Hematopoietic multipotent progenitor cell treated with erythropoietin and hydrocortisone succinate and interleukin-3 and kit ligand, for 15 days (in vitro differentiated cells): ENCODE measurements around the gene DCUN1D2.
"Not testable (repeated sequence)": the region's sequence is repeated elsewhere in the genome, so short reads cannot be mapped to it uniquely, and the experiment has no call there.

ENCODE experiments used
- DNase-seq: peaks from one replicate; pipeline ENCODE4 v3.0.0-alpha.2; 2015; ENCODE audit warnings: low spot score

DCUN1D2 gene

DNA sequence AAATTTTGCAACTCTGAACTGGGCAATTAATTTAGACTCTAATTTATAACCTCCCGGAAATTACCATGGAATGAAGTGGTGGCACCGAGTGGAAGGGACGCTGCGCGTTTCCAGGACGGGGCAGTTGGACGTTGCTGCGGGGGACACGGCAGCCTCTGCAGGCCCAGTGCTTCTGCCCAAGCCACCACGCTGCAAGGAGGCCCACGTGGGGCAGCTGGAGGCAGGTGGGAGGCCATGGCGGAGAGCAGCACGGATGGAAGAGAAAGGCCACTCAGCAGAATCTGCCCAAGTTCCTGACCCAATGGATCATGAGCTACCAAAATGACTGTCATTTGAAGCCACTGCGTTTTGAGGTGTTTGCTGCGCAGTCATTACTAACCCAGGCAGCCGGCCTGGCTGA, 26.0 kb downstream of the DCUN1D2 start:
- no peak for DNase-seq

DNA sequence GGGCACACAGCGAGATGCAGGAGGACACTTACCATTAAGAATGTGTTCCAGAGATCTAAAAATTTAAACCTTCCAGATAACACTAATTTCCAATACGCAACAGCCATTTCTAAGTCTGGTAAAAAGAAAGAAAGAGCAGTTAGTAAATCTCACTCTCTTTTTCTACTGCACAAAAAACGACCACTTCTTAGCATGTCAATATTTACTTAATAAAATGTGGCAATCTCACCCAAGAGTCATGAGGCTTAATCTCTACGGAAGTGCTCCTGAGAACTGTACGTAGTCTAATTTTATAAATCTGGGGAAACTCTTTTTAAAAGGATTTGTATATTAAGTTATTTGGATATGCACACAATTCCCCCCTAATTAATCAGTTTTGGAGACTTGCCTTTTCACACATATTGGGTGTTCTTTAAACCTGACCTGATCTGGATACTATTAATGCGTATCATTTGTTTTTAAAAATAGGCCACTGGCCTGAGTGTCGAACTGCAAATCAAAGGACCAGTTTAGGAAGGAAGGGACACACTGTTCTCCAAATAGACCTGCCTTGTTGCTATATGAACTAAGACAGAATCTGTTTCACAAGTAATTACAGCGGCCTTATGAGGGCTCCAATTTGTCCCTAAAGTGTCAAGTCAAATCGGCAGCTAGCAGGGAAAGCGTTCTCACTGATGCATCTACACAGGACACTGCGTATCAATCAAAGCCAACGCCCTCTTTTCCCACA, 29.3 kb downstream of the DCUN1D2 start:
- DNase-seq, result no peak

DNA sequence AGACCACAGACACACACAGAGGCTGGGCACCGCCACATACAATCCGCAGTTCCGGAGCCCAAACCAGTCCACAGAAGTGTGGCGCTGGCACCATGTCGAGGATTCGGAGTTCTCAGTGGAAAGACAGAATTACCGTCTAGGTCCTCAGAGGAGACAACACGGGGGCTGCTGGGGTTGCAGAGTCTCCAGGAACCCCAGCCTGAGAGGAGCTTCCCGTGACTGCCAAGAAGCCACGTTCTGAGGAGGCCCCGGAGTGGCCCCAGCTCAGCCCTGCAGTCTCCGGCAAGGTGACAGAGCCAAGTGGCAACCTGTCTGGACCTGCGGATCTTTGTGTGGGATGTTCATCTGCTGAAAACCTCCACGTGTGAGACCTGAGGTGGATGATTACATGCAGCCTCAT, 29.9 kb downstream of the DCUN1D2 start:
- DNase-seq, result no peak

DNA sequence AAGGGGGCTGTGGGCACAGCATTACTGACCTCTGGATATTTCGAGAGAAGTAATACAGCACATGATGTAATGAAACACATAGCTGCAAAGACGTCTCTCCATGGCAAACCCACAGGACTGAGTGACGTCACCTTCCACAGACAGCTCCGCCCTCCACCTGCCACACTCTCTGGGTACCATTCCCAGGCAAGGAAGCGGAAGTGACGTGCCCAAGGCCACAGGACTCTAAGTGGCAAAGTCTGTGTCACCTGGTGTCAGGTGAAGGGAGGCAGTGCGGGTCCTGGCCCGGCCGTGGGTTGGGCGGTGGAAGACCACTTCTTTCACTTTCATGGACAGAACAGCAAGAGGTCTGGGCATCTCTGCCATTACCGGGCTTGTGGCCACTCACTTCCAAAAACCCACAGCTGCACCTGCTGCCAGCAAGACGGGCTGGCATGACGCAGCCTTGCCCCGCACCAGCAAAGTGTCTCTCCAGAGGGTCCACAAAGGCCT, 30.4 kb downstream of the DCUN1D2 start:
- DNase-seq, result no peak

DNA sequence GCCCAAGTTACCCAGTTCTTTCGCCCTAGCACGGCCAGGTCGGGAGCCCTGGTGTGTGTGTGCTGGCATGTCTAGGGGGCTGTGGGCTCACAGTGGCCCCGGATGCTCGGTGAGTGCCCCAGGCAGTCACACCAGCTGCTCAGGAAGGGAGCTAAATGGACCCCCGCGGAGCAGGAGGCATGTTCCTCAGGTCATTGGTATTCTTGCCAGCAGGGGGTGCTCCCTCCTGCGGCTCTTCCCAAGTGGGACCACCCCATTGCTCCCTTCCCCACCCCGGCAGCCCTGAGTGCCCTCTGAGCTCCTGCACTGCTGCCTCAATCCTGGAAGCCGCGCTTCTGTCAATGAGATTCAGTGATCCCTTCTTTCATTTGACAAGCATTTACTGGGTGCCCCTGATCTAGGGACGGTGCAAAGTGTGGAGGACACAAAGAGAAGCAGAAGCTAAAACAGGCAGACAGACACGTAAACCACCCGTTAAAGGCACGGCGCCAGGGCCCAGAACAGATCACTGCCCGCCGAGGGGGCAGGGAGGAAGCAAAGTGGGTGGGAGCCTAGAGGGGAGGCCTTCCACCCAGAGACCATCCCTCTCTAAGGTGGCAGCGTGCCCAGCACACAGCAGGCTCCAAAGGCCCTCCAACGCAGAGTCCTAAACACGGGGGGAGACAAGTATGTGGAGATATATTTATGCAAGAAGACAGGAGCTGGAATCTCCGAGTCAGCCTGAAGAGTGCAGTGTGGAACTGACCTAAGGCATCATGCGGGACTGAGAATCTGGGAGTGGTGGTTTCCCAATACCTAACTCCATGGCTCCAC, 32.1 kb downstream of the DCUN1D2 start:
- no peak for DNase-seq

DNA sequence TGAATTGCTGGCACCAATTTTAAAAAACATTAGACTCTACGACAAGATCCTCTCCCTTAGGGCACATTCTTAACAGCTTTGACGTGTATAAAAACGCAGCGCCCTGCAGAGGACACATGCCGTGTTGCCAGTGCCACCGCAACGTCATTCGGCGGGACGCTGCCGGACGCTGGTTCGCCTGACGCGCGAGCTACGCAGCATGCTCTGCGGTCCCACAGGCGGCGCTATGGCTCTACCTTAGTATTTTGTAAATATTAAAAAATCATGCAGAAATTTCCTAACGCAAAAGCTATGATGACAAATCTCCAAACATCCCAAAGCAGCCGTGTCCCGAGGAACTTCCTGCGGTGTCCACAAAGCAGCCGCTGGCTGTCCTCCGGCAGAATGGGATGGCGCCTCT, 33.0 kb downstream of the DCUN1D2 start:
- no peak for DNase-seq

DNA sequence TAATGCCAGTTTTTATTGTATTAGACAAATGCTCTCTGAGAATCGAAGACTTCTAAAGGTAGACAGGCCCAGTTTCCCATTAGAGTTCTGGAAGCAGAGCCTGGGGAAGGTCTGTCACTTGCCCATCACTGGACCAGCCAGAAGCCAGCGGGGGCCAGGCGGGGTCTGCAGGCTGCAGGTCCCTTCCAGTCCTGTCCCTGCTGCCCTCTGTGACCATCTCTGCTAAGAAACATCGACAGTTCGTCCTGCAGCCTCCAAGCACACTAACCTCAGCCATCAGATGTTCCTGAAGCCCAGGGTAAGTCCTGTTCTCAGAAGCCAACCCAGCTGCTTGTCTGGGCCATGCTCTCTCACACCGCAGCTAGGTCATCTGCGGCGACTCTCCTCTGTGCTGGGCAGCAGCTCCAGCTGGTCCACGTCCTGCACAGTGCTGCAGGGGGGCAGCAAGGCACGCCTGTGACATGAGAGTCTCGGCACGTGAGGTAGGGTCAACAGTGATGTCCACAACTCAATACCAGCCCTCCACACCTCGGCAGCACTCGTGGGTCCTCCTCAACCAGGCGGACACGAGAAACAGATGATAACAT, 34.3 kb downstream of the DCUN1D2 start:
- no peak for DNase-seq

DNA sequence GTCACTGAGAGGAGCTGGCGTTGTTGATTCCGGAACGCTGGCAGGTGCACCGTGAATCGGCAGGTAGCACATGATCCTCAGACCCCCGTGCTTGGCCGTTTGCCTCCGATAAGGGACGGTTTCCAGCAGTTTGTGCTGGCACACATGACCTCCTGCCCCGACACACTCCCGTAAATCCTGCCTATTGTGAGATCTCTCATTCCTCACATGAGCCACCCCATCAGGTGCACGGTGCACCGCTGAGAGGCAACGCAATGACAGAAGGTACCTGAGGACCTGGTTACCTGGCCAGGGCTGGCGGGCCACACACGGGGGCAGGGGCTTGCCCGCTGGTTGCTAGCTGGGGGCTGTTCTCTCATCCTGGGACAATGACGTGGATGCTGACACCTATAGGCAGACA, 35.1 kb downstream of the DCUN1D2 start:
- no peak for DNase-seq

DNA sequence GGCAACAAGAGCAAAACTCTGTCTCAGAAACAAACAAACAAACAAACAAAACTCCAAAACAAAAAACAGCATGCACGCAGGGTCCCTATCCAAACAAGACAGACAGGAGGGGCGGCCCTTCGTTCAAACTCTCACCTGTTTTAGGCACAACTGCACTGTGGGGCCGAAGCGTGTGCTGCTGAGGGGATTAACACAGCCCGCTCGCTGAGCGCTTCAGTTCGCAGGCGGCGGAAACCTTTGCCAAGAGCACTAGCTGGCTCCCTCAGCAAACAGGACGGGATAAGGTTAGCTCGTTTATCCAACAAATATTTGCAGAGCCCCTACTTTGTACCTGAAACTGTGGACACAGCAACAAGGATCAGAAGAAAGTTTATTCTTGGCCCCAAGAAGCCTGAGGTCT, 35.6 kb downstream of the DCUN1D2 start:
- DNase-seq, result no peak

DNA sequence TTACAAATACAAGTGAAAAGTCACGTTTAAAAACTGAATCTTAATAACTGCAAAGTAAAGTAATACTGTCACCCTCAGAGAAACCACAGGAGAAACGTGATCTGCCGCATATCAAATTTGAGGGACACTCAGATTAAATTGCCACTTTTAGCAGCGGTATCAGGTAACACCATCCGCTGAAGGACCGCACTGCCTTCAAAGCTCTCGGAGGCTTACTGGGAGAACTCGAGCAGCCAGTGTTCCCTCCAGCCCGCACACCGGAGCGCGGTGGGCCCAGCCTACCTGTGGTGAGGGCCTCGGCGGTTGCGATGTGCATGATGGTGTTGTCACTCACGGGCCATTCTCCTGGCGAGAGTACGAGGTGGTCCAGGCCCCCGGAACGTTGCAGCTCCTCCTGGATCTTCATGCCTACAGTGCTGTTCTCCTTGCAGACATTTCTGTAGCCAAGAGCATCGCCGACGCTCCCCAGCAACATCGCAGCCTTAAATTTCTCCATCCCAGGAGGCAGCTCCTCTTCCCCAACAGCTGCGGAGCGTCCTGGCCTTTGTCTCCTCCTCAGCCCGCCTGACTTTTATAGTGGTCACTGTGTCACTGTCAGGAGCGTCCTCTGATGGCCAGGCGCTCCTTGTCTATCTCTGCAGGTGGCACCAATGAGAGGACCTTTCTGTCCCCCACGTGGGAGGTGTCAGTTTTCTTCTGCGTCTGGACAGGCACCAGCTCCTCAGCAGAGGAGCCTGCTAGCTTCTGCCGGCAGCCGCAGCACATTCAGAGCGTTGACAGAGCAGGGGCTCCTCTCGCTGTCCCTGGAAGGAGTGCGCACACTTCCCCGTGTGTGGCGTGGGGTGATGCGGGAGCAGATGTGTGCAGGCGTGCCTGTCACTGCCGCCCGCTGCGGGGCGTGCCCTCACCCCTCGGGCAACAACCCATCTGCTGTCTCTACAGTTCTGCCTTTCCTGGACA, 37.3 kb downstream of the DCUN1D2 start, which contains the start of gene ADPRHL1:
ADPRHL1 (minus strand) TSS at position 547 of the 960 bp plus-strand sequence; CDS start at position 496, 51 bp downstream.
- DNase-seq, result no peak

DNA sequence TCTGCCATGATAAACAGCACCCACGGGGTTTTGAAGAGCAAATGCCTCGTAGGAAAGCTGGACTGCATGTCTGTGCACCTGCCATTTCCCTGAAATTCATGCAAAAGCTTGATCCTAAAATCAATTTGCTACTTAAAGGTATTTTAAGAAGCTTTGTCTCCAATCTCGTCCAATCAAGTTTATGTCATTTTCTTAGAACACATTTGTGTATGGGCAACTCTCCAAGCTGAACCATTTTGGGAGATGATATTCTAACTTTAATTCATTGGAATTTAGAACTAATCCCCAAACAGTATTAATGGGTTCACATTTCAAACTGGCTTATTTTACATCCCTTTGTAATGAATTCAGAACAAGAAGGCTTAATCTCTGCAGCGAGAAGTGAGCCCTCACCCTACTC, 38.0 kb downstream of the DCUN1D2 start:
- DNase-seq, result no peak

DNA sequence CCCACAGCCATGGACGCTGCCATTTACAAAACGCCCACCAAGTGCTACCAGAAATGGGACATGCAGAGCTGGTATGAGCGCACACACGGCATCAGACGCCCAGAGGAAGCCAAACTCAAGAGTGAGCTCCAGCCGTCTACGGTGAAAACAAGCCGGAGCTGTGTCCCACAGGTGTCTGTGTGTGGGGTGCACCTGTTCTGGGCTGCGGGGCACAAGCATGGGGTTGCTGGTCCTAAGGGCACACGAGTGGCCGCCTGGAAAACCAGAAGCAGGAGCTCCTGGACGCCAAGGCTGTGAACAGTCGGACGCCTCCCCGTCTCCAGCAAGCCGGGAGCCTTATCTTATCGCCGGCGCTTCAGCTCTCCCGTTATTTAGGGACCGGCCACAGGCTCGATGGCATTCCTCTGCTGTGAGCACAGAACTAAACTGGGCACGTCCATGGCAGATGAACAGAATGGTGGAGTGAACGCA, 38.5 kb downstream of the DCUN1D2 start:
- DNase-seq, result no peak

DNA sequence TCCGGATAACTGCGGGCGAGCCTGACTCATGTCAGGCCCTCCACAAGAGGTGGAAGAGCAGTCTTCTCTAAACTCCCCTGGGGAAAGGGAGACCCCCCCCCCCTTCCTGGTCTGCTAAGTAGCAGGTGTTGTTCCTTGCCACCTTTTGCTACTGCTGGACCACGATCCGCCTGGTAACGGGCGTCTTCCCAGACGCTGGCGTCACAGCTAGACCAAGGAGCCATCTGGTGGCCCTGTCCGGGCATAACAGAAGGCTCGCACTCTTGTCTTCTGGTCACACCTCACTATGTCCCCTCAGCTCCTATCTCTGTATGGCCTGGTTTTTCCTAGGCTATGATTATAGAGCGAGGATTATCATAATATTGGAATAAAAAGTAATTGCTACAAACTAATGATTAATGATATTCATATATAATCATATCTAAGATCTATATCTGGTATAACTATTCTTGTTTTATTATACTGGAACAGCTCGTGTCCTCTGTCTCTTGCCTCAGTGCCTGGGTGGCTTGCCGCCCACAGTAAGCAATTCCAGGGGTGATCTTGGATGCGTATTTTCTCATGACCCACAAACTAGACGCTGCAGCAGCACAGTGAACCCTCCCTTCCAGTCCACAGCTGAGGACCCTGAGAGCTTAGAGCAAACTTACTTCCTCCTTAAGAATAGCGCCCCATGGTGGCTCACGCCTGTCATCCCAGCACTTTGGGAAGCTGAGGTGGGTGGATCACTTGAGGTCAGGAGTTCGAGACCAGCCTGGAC, 39.5 kb downstream of the DCUN1D2 start:
- not testable (repeated sequence) for DNase-seq

DNA sequence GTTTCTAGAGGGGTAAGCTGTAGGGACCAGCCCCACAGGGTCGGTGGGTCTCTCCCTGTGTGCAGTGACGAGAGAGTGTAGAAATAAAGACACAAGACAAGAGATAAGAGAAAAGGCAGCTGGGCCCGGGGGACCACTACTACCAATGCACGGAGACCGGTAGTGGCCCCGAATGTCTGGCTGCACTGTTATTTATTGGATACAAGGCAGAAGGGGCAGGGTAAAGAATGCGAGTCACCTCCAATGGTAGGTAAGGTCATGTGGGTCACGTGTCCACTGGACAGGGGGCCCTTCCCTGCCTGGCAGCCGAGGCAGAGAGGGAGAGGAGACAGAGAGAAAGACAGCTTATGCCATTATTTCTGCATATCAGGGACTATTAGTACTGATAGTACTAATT, 40.2 kb downstream of the DCUN1D2 start:
- not testable (repeated sequence) for DNase-seq

DNA sequence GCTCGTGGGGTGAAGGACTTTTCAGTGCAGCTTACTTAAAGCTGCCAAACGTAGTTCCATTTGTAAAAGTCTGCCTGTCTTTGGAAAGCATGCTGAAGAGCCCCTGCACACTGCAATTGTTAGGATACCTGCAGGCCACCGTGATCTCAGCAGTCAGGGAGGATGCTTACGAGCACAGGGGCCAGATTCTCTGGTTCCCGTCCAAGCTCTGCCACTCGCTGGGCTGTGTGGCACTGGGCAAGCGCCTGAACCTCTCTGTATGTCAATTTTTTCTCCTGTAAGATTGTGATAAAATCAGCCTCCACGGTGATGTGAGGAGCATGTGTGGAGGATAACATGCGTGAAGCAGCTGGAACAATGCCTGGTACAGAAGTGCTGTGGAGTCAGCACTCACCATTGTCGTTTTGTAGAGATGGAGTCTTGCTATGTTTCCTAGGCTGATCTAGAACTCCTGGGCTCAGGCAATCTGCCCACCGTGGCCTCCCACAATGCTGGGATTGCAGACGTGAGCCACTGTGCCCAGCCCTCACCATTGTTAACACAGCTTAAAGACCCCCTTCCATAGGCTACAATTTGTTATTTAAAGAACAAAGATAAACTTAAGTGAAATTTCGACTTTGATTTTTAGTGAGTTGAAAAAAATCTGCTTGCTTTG, 40.7 kb downstream of the DCUN1D2 start:
- no peak for DNase-seq

DNA sequence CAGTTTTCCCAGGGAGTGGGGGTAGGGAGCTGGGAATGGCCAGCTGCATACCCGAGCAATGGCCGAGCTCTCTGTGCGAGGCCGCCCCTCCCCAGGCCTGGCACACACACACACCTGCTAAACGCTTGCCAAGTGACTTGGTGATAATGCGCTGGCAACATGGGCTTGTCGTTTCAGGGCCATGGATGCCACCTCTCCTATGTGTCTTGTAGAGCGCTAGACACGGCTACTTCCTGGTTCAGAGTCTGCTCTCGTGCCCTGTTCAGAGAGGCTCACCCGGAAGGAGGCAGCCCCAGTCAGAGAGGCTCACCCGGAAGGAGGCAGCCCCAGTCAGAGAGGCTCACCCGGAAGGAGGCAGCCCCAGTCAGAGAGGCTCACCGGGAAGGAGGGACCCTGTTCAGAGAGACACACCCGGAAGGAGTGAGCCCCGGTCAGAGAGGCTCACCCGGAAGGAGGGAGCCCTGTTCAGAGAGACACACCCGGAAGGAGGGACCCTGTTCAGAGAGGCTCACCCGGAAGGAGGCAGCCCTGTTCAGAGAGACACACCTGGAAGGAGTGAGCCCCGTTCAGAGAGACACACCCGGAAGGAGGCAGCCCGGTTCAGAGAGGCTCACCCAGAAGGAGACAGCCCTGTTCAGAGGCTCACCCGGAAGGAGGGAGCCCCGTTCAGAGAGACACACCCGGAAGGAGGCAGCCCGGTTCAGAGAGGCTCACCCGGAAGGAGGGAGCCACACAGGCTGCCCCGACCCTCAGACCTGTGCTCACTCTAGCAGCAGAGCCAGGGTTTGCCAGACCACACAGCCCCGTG, 41.4 kb downstream of the DCUN1D2 start:
- peak; percentile 8 for DNase-seq

DNA sequence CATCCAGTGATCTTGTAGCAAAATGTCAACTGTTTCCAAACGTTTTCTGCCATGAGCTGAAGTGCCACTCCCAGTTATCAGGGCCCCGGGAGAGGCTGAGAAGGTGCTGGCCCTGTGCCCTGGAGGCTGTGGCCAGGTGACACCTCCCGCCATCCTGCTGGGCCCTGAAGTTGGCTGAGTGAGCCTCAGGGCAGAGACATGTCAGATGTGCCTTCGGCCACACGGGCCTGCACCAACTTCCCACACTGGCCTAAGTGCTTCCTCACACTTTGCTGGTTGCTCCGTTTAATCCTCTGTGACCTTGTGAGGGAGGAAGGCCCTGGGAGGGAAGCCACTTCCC, 42.0 kb downstream of the DCUN1D2 start:
- DNase-seq, result no peak

DNA sequence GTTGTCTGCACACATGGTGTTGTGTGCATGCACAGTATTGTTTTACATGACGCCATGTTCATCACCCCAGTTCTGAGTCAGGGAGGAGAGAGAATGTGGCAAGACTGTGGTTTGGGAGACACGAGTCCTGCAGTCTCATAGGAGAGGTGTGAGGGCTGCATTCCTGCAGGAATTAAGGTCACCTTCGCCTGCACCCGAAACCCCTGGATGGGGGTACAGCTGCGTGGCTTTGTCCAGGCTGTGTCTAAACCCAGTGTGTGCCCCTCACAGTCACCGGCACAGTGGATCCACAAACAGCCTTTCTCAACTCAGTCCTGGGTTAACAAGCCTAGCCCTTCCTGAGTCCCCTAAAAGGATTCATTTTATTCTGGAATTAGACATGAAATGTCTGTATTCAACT, 42.9 kb downstream of the DCUN1D2 start:
- DNase-seq, result no peak

DNA sequence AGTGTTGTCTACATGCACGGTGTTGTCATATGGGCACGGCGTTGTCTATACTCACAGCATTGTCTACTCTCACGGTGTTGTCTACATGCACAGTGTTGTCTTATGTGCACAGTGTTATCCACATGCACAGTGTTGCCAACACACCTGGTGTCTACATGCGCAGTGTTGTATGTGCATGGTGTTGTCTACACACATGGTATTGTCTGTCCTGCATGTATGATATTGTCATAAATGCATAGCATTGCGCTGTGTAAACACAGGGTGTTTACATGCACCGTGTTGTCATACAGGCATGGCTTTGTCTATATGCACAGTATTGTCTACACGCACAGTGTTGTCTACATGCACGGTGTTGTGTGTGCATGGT, 44.0 kb downstream of the DCUN1D2 start:
- no peak for DNase-seq
